ENCODE results near the gene ZNF436. TPM values are rescaled to one million over a fixed set of nuclear protein-coding genes. Genes with fewer than 3 reads are reported as not detected.

ZNF436 gene
- 10 to 100 TPM; 33.2 to 41.3 (median 35.8) TPM for polyA plus RNA-seq (ENCODE audit: insufficient read length in 3 of 3)
- long read RNA-seq, donor 1, full-length matches to known transcripts = 3 of 3 reads
- long read RNA-seq, donor 1, partial matches to known transcripts = 0 of 3 reads
- long read RNA-seq, donor 1, other reads (novel, unspliced or antisense) = 0 of 3 reads
- long read RNA-seq, donor 2, full-length matches to known transcripts = 5 of 5 reads
- long read RNA-seq, donor 2, partial matches to known transcripts = 0 of 5 reads
- long read RNA-seq, donor 2, other reads (novel, unspliced or antisense) = 0 of 5 reads
- long read RNA-seq, donor 3, full-length matches to known transcripts = 10 of 10 reads
- long read RNA-seq, donor 3, partial matches to known transcripts = 0 of 10 reads
- long read RNA-seq, donor 3, other reads (novel, unspliced or antisense) = 0 of 10 reads
- long read RNA-seq, donor 4, partial matches to known transcripts = 0 of 3 reads
- long read RNA-seq, donor 4, other reads (novel, unspliced or antisense) = 0 of 3 reads
- long read RNA-seq, donor 5 = 0 reads
- long read RNA-seq, donor 6, full-length matches to known transcripts = 6 of 6 reads
- long read RNA-seq, donor 6, partial matches to known transcripts = 0 of 6 reads
- long read RNA-seq, donor 6, other reads (novel, unspliced or antisense) = 0 of 6 reads
- long read RNA-seq, donor 7, full-length matches to known transcripts = 4 of 4 reads
- long read RNA-seq, donor 7, partial matches to known transcripts = 0 of 4 reads
- long read RNA-seq, donor 7, other reads (novel, unspliced or antisense) = 0 of 4 reads
- long read RNA-seq, donor 8, full-length matches to known transcripts = 9 of 9 reads
- long read RNA-seq, donor 8, partial matches to known transcripts = 0 of 9 reads
- long read RNA-seq, donor 8, other reads (novel, unspliced or antisense) = 0 of 9 reads
- long read RNA-seq, donor 9, full-length matches to known transcripts = 7 of 7 reads
- long read RNA-seq, donor 9, partial matches to known transcripts = 0 of 7 reads
- long read RNA-seq, donor 9, other reads (novel, unspliced or antisense) = 0 of 7 reads
- long read RNA-seq, donor 10, full-length matches to known transcripts = 5 of 5 reads
- long read RNA-seq, donor 10, partial matches to known transcripts = 0 of 5 reads
- long read RNA-seq, donor 10, other reads (novel, unspliced or antisense) = 0 of 5 reads
- long read RNA-seq, donor 11, full-length matches to known transcripts = 3 of 3 reads
- long read RNA-seq, donor 11, partial matches to known transcripts = 0 of 3 reads
- long read RNA-seq, donor 11, other reads (novel, unspliced or antisense) = 0 of 3 reads
- long read RNA-seq, donor 12, full-length matches to known transcripts = 3 of 3 reads
- long read RNA-seq, donor 12, partial matches to known transcripts = 0 of 3 reads
- long read RNA-seq, donor 12, other reads (novel, unspliced or antisense) = 0 of 3 reads
- long read RNA-seq, donor 13, full-length matches to known transcripts = 8 of 8 reads
- long read RNA-seq, donor 13, partial matches to known transcripts = 0 of 8 reads
- long read RNA-seq, donor 13, other reads (novel, unspliced or antisense) = 0 of 8 reads
- long read RNA-seq, donor 14, full-length matches to known transcripts = 5 of 5 reads
- long read RNA-seq, donor 14, partial matches to known transcripts = 0 of 5 reads
- long read RNA-seq, donor 14, other reads (novel, unspliced or antisense) = 0 of 5 reads
- long read RNA-seq, donor 15, full-length matches to known transcripts = 3 of 3 reads
- long read RNA-seq, donor 15, partial matches to known transcripts = 0 of 3 reads
- long read RNA-seq, donor 15, other reads (novel, unspliced or antisense) = 0 of 3 reads
- long read RNA-seq, donor 16, full-length matches to known transcripts = 18 of 18 reads
- long read RNA-seq, donor 16, partial matches to known transcripts = 0 of 18 reads
- long read RNA-seq, donor 16, other reads (novel, unspliced or antisense) = 0 of 18 reads

DNA sequence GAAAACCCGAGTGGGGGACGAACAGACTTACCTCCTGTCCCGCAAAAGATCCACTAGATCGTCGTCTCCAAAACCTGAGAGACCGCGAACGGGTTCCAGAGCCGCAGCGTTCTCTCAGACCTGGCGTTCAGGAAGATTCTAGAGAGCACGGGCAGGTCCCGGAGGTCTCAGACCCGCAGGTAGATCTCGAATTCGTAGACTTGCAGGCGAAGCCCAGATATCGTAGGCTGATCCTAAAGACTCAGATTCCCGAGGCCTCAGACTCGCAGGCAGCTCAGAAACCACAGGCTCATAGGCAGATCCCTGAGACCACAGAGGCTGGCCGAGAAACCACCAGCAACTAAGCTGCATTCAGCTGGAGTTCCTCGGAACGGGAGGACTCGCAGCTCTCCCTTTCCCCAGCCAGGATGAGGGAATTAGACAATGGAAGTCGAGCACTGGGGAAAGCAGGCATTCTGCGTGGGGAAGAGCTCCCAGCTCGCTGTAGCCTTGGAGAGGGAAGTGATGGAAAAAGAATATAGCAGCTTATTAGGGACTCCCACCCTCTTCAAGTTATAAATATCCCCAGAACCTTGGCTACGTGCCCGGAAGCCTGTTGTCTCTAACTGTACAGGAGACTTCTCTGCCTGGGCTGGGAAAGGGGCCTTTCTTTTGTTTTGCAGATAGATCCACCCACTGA lies at the start of gene ZNF436:
TSS of gene ZNF436 (minus strand) at position 502 of the 679 bp plus-strand sequence. CDS start 1,831 bp downstream, outside the sequence.
- DNase-seq (ENCODE audit: extremely low read depth in 1 of 11, low read depth in 9 of 11, low spot score in 4 of 11) = peak in 10 of 11 donors; percentile 69 to 91 (median 79)

GRCh38 chr1:23419180-23419579 lies 49.5 kb upstream of the ZNF436 start:
- no peak for DNase-seq (ENCODE audit: extremely low read depth in 1 of 11, low read depth in 9 of 11, low spot score in 4 of 11)

- no peak for DNase-seq (ENCODE audit: extremely low read depth in 1 of 11, low read depth in 9 of 11, low spot score in 4 of 11)
Measured at GRCh38 chr1:23417570-23417969, 47.9 kb upstream of the ZNF436 start.

- no peak for DNase-seq (ENCODE audit: extremely low read depth in 1 of 11, low read depth in 9 of 11, low spot score in 4 of 11)
Measured at GRCh38 chr1:23416964-23417363, 47.3 kb upstream of the ZNF436 start.

DNA sequence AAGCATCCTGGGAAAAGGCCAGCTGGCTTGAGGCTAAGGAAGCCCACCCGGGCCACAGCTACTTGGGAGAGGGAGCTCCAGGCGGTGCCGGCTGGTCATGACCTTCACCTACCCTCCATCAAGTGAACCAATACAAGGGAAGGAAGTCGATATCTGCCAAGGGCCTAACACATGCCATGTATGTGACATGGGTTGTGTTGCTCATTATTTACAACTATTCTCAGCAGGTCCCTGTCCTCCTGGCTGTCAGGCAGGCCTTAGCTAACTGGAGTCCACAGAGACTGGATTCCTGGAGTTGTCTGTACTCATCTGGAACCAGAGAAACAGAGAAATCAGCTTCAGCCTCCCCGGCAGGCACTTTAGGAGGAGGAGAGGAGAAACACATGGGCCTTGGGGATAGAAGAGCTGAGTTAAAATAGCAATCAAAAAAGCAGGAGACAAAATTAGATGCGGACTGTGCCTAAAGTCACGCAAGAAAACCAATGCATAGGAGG lies 39.2 kb upstream of the ZNF436 start:
- DNase-seq (ENCODE audit: extremely low read depth in 1 of 11, low read depth in 9 of 11, low spot score in 4 of 11) = no peak

- DNase-seq (ENCODE audit: extremely low read depth in 1 of 11, low read depth in 9 of 11, low spot score in 4 of 11) = no peak
Measured at GRCh38 chr1:23407016-23407630, 37.5 kb upstream of the ZNF436 start.

- no peak for DNase-seq (ENCODE audit: extremely low read depth in 1 of 11, low read depth in 9 of 11, low spot score in 4 of 11)
Measured at GRCh38 chr1:23405946-23406345, 36.3 kb upstream of the ZNF436 start.

GRCh38 chr1:23403735-23404486 lies 34.3 kb upstream of the ZNF436 start:
- DNase-seq (ENCODE audit: extremely low read depth in 1 of 11, low read depth in 9 of 11, low spot score in 4 of 11) = peak in 9 of 11 donors; percentile 54 to 85 (median 72)

DNA sequence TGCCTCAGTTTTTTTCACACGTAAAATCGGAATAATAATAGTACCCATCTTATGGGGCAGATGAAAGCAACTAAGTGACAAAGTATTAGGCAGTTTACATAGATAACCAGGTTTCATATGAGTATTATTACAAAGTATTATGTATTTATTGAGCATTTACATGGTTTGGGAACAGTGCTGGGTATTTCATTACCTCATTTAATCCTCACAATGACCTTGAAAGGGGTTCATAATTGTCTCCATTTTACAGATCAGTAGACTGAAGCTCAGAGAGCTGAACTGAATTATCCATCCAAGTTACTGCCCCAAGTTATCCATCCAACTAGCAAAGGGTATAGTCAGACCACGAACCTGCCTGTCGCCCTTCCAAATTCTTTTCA lies 33.7 kb upstream of the ZNF436 start:
- DNase-seq (ENCODE audit: extremely low read depth in 1 of 11, low read depth in 9 of 11, low spot score in 4 of 11) = no peak

GRCh38 chr1:23403038-23403336 lies 33.4 kb upstream of the ZNF436 start:
- no peak for DNase-seq (ENCODE audit: extremely low read depth in 1 of 11, low read depth in 9 of 11, low spot score in 4 of 11)

GRCh38 chr1:23402286-23403037 lies 32.8 kb upstream of the ZNF436 start:
- no peak for DNase-seq (ENCODE audit: extremely low read depth in 1 of 11, low read depth in 9 of 11, low spot score in 4 of 11)

DNA sequence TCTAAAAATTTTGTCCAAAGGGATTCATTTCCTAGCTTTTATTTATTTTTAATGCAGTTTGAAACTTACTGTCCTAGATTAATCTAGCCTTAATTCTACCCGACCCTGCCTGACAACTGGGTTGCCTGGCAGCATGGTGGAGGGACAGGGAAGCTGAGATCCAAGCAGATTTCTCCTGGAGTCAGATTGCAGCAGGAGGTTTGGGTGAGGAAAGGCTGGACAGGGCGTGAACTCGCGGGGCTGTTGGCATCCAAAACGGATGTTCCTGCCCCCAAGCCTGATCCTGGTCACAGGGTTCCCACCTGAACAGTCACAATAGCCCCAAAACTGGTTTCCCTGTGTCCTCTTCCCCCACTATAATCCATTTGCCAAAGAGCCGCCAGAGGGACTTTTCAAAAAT lies 31.7 kb upstream of the ZNF436 start:
- no peak for DNase-seq (ENCODE audit: extremely low read depth in 1 of 11, low read depth in 9 of 11, low spot score in 4 of 11)

- DNase-seq (ENCODE audit: extremely low read depth in 1 of 11, low read depth in 9 of 11, low spot score in 4 of 11) = no peak
Measured at GRCh38 chr1:23400324-23401114, 30.9 kb upstream of the ZNF436 start.

DNA sequence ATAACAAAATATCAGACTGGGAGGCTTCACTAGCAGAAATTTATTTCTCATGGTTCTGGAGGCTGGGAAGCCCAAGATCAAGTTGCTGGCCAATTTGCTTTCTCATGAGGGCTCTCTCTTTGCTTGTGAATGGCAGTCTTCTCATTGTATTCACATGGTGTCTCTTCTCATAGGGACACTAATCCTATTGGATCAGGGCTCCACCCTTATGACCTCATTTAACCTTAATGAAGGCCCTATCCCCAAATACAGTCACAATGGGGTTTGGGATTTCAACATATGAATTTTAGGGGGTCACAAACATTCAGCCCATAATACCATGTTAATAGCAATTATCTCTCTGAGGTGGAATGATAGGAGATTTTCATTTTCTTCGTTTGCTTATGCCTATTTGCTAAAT lies 29.6 kb upstream of the ZNF436 start:
- no peak for DNase-seq (ENCODE audit: extremely low read depth in 1 of 11, low read depth in 9 of 11, low spot score in 4 of 11)

DNA sequence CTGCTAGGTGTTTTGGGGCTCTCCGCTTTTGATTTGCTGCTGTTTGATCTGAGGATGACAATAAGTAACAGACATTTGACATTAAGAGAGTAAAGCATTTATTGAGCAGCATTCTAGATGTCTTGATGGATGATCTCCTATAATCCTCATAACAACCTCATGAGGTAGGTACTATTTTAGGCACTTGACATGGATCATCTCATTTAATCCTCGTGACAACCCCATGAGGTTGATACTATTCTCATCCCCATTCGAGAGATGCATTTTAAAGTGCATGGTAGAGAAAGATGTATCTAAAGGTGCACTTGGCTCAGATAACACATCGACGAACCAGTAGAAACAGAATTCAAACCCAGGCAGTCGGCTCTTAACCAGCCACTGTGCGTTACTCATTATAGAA lies 28.3 kb upstream of the ZNF436 start:
- no peak for DNase-seq (ENCODE audit: extremely low read depth in 1 of 11, low read depth in 9 of 11, low spot score in 4 of 11)
